Neural progenitor cell (in vitro differentiated cells): Measurements from ENCODE around the gene SMIM35. TPM values are rescaled to one million over a fixed set of nuclear protein-coding genes. Genes with fewer than 3 reads are reported as not detected.

ENCODE experiments used
- DNase-seq: peaks from one replicate; pipeline ENCODE4 v3.0.0-alpha.2; 2016; ENCODE audit warnings: low spot score
- H2AFZ ChIP-seq: fragments of 200-600 bp; sonication (generic); replicated peaks from 2 replicates; pipeline ENCODE4 v1.6.1; 2016; ENCODE audit warnings: antibody characterized with exemption
- H3F3A ChIP-seq: fragments of 200-600 bp; sonication (generic); 2 replicates; pipeline ENCODE4 v1.6.1; 2016; ENCODE audit warnings: antibody characterized with exemption, low read depth
- H3K27ac ChIP-seq: fragments of 200-600 bp; sonication (generic); 2 replicates; pipeline ENCODE4 v1.5.1; 2016; ENCODE audit warnings: mild to moderate bottlenecking
- H3K27me3 ChIP-seq: fragments of 200-600 bp; sonication (generic); 2 replicates; pipeline ENCODE4 v1.6.1; 2016; ENCODE audit warnings: mild to moderate bottlenecking, moderate library complexity
- H3K36me3 ChIP-seq: fragments of 200-600 bp; sonication (generic); 2 replicates; pipeline ENCODE4 v1.5.1; 2016
- H3K4me1 ChIP-seq: fragments of 200-600 bp; sonication (generic); 2 replicates; pipeline ENCODE4 v1.6.1; 2016; ENCODE audit warnings: mixed run types
- H3K4me2 ChIP-seq: fragments of 200-600 bp; sonication (generic); 2 replicates; pipeline ENCODE4 v1.6.1; 2016
- H3K4me3 ChIP-seq: fragments of 200-600 bp; sonication (generic); 2 replicates; pipeline ENCODE4 v1.5.1; 2016
- H3K79me2 ChIP-seq: fragments of 200-600 bp; sonication (generic); 2 replicates; pipeline ENCODE4 v1.6.1; 2016; ENCODE audit warnings: low read depth
- H3K9ac ChIP-seq: fragments of 200-600 bp; sonication (generic); 2 replicates; pipeline ENCODE4 v1.6.1; 2016
- H3K9me3 ChIP-seq: fragments of 200-600 bp; sonication (generic); 2 replicates; pipeline ENCODE4 v1.5.1; 2016; ENCODE audit warnings: low read depth
- H4K20me1 ChIP-seq: fragments of 200-600 bp; sonication (generic); 2 replicates; pipeline ENCODE4 v1.6.1; 2016; ENCODE audit warnings: low read depth
- H3K27ac Mint-ChIP-seq: 3 replicates; pipeline ENCODE4 v1.8.0; 2021; ENCODE audit warnings: mixed read lengths
- H3K27me3 Mint-ChIP-seq: 2 replicates; pipeline ENCODE4 v1.8.0; 2022; ENCODE audit warnings: low read depth, mild to moderate bottlenecking, inconsistent platforms, moderate library complexity, mixed read lengths; ENCODE audit not compliant: insufficient read depth
- H3K36me3 Mint-ChIP-seq: 3 replicates; pipeline ENCODE4 v1.8.0; 2021; ENCODE audit warnings: mixed read lengths
- H3K4me1 Mint-ChIP-seq: 3 replicates; pipeline ENCODE4 v1.8.0; 2021; ENCODE audit warnings: mixed read lengths
- H3K4me3 Mint-ChIP-seq: 3 replicates; pipeline ENCODE4 v1.8.0; 2021; ENCODE audit warnings: mild to moderate bottlenecking, moderate library complexity, mixed read lengths
- H3K9me3 Mint-ChIP-seq: 3 replicates; pipeline ENCODE4 v1.8.0; 2020; ENCODE audit warnings: mixed read lengths
- CTCF ChIP-seq: fragments of 200-600 bp; sonication (generic); IDR thresholded peaks from 2 replicates; pipeline ENCODE4 v1.5.1; 2017; ENCODE audit warnings: antibody characterized with exemption, mild to moderate bottlenecking
- EZH2 ChIP-seq: fragments of 200-600 bp; sonication (generic); IDR thresholded peaks from 2 replicates; pipeline ENCODE4 v1.6.1; 2017; ENCODE audit warnings: antibody characterized with exemption, mild to moderate bottlenecking, moderate library complexity
- EZH2phosphoT487 ChIP-seq: fragments of 200-600 bp; sonication (generic); IDR thresholded peaks from 2 replicates; pipeline ENCODE4 v1.6.1; 2017; ENCODE audit warnings: antibody characterized with exemption
- total RNA-seq: library from RNA; depleted of rRNA; stranded (reverse); fragments of >200 nt; gene quantifications from 2 replicates; pipeline ENCODE4 v1.2.3, GENCODE V29; 2015; ENCODE audit warnings: low replicate concordance

The SMIM35 gene
- total RNA-seq, 1 donor from 2014 or later, result not detected

DNA sequence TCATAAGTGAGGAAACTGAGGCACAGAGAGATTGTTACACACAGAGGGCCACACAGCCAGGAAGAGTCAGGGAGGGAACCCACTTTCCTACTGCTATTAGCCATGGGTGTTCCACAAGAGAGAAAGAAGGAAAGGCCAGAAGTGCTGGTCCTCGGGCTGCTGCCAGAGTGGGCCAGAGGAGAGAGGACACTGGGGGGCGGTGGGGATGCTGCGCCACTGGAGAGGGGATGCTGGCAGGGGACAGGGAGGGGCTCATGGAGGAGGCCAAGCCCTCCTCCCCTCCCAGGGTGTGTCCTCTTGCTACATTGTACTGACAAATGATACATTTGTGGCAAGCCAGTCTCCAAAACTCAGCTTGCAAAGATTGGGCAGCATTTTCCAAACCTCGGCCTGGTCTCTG lies 90.7 kb downstream of the SMIM35 start:
- Mint-ChIP-seq H3K4me1 (no peaks in the 10 kb centered on the region), H3K27ac (no peak overlapping the region)

DNA sequence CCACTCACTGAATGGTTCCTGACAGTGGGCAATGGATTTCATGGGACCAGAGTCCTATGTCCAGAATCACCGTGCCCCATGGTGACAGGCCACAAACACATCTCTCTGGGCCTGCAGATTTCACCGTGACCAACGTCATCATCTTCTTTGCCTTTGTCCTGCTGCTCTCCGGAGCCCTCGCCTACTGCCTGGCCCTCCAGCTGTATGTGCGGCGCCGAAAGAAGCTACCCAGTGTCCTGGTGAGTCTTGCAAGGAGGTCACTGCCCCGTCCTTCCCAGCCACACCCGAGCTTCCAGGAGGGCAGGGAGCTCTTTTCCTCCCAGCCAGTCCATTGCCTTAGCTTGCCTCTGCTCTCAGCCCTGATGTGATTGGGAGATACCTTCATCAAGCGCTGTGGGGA lies 91.3 kb downstream of the SMIM35 start:
- Mint-ChIP-seq H3K9me3 (no peaks in the 10 kb centered on the region), H3K27me3 (peaks cover 9% of the 10 kb centered on the region), H3K4me1 (no peaks in the 10 kb centered on the region), H3K4me3 (no peak overlapping the region), H3K36me3 (no peaks in the 10 kb centered on the region), H3K27ac (no peak overlapping the region)
- no peaks in the 10 kb centered on the region for H3K36me3 ChIP-seq
- H3K27me3 ChIP-seq, result no peaks in the 10 kb centered on the region
- H4K20me1 ChIP-seq, result no peaks in the 10 kb centered on the region
- no peaks in the 10 kb centered on the region for H3K9me3 ChIP-seq
- H2AFZ ChIP-seq, result no peak overlapping the region
- peaks cover 9% of the 10 kb centered on the region for H3K4me1 ChIP-seq
- no peaks in the 10 kb centered on the region for H3F3A ChIP-seq
- H3K4me3 ChIP-seq, result no peak overlapping the region
- TF ChIP-seq EZH2 (no peak), EZH2phosphoT487 (no peak), CTCF (no peak)
- H3K4me2 ChIP-seq, result no peak overlapping the region
- H3K9ac ChIP-seq, result no peak overlapping the region
- H3K27ac ChIP-seq, result no peak overlapping the region
- DNase-seq, result no peak
- no peaks in the 10 kb centered on the region for H3K79me2 ChIP-seq

More for the DNA sequence above, 90.7 kb downstream of the SMIM35 start:
- Histone ChIP-seq H3K9me3 (no peaks in the 10 kb centered on the region), H3F3A (no peaks in the 10 kb centered on the region), H3K9ac (no peak overlapping the region), H4K20me1 (no peaks in the 10 kb centered on the region), H2AFZ (no peak overlapping the region), H3K4me1 (peaks cover 9% of the 10 kb centered on the region), H3K27ac (no peak overlapping the region), H3K4me2 (no peak overlapping the region), H3K27me3 (no peaks in the 10 kb centered on the region), H3K36me3 (no peaks in the 10 kb centered on the region), H3K4me3 (no peak overlapping the region), H3K79me2 (no peaks in the 10 kb centered on the region)
- no peaks in the 10 kb centered on the region for H3K36me3 Mint-ChIP-seq
- H3K9me3 Mint-ChIP-seq, result no peaks in the 10 kb centered on the region
- no peak for TF ChIP-seq EZH2
- TF ChIP-seq CTCF, result no peak
- TF ChIP-seq EZH2phosphoT487, result no peak
- H3K4me3 Mint-ChIP-seq, result no peak overlapping the region
- H3K27me3 Mint-ChIP-seq, result peaks cover 9% of the 10 kb centered on the region
- no peak for DNase-seq

DNA sequence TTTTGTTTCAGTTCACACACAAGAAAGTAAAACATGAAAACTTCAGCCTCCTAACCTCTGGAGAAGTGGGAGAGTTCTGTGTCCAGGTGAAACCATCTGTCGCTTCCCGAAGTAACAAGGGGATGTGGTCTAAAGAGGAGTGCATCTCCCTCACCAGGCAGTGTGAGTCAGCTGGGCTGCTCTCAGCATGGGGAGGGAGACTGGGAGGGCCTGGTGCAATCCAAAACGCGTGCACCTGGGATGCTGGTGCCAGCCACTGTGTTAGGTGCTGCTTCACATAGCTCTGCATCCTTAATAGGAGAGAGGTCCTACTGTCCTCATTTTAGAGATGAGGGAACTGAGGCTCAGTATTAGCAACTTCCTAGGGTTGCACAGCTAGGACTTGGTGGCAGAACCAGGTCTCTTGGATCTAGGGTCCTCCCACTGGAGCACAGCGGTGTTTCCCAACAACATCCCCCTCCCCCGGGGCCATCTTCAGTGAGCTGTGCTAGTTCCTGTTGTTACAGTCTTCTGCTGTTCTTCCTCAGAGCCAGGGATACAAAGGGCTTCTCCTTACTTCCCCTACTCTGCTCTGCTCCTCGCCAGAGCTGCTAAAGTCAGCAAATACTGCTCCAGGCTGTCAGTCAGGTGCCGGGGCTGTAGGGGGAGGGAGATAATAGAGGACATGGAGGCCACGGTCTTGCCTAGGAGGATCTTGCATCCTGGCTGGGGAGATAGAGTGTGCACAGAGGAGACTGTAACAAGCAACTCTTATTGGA lies 92.6 kb downstream of the SMIM35 start:
- Mint-ChIP-seq H3K36me3 (no peaks in the 10 kb centered on the region), H3K9me3 (no peaks in the 10 kb centered on the region), H3K4me1 (no peaks in the 10 kb centered on the region), H3K27me3 (peaks cover 15% of the 10 kb centered on the region), H3K27ac (no peak overlapping the region), H3K4me3 (no peak overlapping the region)
- peak overlapping the region; percentile 68 for H2AFZ ChIP-seq
- H3F3A ChIP-seq, result no peaks in the 10 kb centered on the region
- no peak overlapping the region for H3K27ac ChIP-seq
- H4K20me1 ChIP-seq, result no peaks in the 10 kb centered on the region
- H3K4me1 ChIP-seq, result peaks cover 9% of the 10 kb centered on the region
- no peak overlapping the region for H3K4me2 ChIP-seq
- H3K27me3 ChIP-seq, result peaks cover 9% of the 10 kb centered on the region
- H3K79me2 ChIP-seq, result no peaks in the 10 kb centered on the region
- H3K9me3 ChIP-seq, result no peaks in the 10 kb centered on the region
- H3K36me3 ChIP-seq, result no peaks in the 10 kb centered on the region
- no peak for DNase-seq
- H3K9ac ChIP-seq, result no peak overlapping the region
- TF ChIP-seq CTCF, result no peak
- no peak for TF ChIP-seq EZH2
- no peak for TF ChIP-seq EZH2phosphoT487
- no peak overlapping the region for H3K4me3 ChIP-seq
